C4-2B (cell line): ENCODE results near the gene CPTP.

Source experiments
- H3K27ac ChIP-seq: fragments of 450-650 bp; 2 replicates; pipeline ENCODE4 v1.5.1; 2017
- ZFX ChIP-seq: fragments of 450-650 bp; IDR thresholded peaks from 2 replicates; pipeline ENCODE4 v1.6.1; 2017
- TF ChIP-seq, protein P1 (sequence below): fragments of 450-650 bp; conservative IDR thresholded peaks from 2 replicates; pipeline ENCODE4 v1.5.1; 2017; ENCODE audit warnings: mild to moderate bottlenecking

Gene CPTP

GRCh38 chr1:1336446-1336845, 11.8 kb downstream of the CPTP start:
- TF ChIP-seq, protein P1, sequence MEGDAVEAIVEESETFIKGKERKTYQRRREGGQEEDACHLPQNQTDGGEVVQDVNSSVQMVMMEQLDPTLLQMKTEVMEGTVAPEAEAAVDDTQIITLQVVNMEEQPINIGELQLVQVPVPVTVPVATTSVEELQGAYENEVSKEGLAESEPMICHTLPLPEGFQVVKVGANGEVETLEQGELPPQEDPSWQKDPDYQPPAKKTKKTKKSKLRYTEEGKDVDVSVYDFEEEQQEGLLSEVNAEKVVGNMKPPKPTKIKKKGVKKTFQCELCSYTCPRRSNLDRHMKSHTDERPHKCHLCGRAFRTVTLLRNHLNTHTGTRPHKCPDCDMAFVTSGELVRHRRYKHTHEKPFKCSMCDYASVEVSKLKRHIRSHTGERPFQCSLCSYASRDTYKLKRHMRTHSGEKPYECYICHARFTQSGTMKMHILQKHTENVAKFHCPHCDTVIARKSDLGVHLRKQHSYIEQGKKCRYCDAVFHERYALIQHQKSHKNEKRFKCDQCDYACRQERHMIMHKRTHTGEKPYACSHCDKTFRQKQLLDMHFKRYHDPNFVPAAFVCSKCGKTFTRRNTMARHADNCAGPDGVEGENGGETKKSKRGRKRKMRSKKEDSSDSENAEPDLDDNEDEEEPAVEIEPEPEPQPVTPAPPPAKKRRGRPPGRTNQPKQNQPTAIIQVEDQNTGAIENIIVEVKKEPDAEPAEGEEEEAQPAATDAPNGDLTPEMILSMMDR, result no peak
- TF ChIP-seq ZFX, result no peak
- no peak overlapping the region for H3K27ac ChIP-seq

DNA sequence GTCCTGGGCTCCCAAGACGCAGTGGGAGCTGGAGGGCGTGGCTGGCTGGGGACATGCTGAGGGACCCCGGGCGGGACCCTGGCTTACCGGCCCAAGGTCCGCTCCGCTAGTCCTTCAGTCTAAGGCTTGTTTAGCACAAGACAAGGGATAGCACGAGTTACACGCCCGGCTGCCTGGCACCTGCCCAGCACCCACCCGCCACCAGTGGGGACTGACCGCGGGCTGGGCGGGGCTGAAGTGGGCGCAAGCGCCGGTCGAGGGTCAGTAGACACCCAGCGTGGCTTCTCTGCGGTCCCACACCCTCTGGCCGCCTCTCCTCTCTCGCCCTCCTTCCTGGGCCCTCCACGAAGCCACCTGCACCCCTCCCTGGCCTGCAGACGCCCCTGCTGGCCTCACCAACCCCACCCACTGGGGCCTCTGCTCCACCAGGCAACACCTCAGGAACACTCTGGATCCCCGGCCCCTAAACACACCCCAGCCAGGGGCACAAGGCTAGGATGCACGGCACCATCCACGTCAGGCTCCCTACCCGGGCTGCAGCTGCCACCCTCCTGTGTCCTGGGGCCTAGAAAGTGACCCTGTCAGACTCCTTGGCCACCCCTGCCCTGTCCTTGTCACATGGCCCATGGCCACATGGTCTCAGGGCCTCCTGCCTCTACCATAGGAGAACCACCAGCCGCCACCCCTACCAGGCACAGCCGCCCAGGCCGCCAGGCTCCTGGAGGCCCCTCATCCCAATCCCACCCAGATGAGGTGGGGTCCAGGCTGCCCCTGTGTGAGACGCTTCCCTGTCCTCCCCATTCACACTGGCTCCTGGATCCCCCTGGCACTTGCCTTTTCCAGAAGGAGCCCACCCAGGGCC, 12.6 kb downstream of the CPTP start:
- no peak overlapping the region for H3K27ac ChIP-seq
- no peak for TF ChIP-seq ZFX
- TF ChIP-seq, protein P1, result no peak

DNA sequence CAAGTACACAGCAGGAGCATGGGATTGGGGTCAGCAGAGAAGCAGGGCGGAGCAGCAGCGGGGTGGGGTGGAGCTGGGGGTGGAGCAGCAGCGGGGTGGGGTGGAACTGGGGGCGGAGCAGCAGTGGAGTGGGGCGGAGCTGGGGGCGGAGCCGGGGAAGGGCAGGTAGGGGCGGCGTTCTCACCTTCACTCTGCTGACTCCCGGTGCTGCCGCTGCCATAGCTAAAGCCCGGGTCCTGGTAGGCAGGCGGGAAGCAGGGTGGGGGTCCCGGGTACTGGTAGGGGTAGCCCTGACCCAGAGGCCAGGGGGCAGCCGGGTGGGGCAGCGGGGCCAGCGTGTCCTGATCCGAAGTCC, 13.2 kb downstream of the CPTP start:
- H3K27ac ChIP-seq, result no peak overlapping the region
- TF ChIP-seq, protein P1, result no peak
- no peak for TF ChIP-seq ZFX

DNA sequence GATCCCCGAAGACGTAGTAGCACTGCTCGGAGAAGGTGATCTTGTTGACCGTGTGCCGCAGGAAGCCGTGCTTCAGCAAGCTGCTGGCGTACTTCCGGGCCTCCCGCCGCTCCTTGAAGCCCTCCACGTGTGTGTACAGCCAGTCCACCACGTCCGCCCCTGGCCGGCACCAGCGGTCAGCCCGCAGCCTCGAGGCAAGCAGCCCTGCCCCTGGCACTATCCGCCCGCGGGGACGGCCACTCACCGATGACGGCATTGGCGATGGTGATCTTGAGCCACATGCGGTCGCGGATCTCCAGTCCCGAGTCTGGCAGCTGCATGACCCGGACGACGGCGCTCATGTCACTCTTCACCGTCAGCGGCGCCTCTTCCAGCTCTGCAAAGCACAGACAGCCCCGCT, 13.7 kb downstream of the CPTP start:
- H3K27ac ChIP-seq, result no peak overlapping the region
- TF ChIP-seq ZFX, result no peak
- TF ChIP-seq, protein P1, result no peak

DNA sequence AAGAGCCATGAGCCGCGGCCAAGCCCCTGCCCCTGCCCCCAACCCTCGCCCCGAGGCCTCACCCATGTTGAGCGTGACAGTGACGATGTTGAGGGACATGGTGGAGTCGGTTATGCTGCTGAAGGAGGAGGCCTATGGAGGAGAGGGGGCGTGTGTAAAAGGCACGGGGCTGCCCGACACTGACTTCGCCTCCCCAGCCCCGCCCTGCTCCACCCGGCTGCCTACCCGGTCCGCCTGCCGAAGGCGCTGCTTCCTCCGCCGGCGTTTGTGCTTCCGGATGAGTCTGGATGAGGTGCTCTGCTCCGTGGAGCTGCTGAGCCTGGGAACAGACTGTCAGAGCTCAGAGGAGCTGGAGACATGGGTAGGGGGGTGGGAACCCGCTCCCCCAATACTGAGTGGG, 15.6 kb downstream of the CPTP start:
- H3K27ac ChIP-seq, result no peak overlapping the region
- TF ChIP-seq, protein P1, result no peak
- TF ChIP-seq ZFX, result no peak

- TF ChIP-seq, protein P1, result no peak
- TF ChIP-seq ZFX, result no peak
- H3K27ac ChIP-seq, result no peak overlapping the region
Observed at GRCh38 chr1:1340791-1341548, 16.4 kb downstream of the CPTP start.

GRCh38 chr1:1341549-1342021, 17.0 kb downstream of the CPTP start:
- TF ChIP-seq, protein P1, result no peak
- no peak for TF ChIP-seq ZFX
- no peak overlapping the region for H3K27ac ChIP-seq
